Parathyroid adenoma (tissue), 2 donors: ENCODE data around the gene STAU1.
A peak's percentile ranks its signal among the peaks of the same experiment; 100 is the strongest.

Experiments used
- H2AFZ ChIP-seq: fragments of 300-600 bp; sonication (generic); one replicate; pipeline ENCODE4 v1.7.0; 2017; ENCODE audit warnings: antibody characterized with exemption, mild to moderate bottlenecking
- H3K27ac ChIP-seq: fragments of 300-600 bp; sonication (generic); one replicate; pipeline ENCODE4 v1.7.0; 2017
- H3K27me3 ChIP-seq: fragments of 300-600 bp; sonication (generic); one replicate; pipeline ENCODE4 v1.7.0; 2017; ENCODE audit warnings: low read length; ENCODE audit not compliant: control insufficient read depth, insufficient read depth
- H3K36me3 ChIP-seq: fragments of 300-600 bp; sonication (generic); one replicate; pipeline ENCODE4 v1.7.0; 2017; ENCODE audit warnings: low read length; ENCODE audit not compliant: control insufficient read depth, insufficient read depth
- H3K4me1 ChIP-seq: fragments of 300-600 bp; sonication (generic); one replicate; pipeline ENCODE4 v1.7.0; 2017; ENCODE audit warnings: control low read depth
- H3K4me2 ChIP-seq: fragments of 300-600 bp; sonication (generic); one replicate; pipeline ENCODE4 v1.7.0; 2017; ENCODE audit warnings: low read length
- H3K4me3 ChIP-seq: fragments of 300-600 bp; sonication (generic); one replicate; pipeline ENCODE4 v1.7.0; 2017; ENCODE audit warnings: low read depth, low read length
- H3K79me2 ChIP-seq: fragments of 300-600 bp; sonication (generic); one replicate; pipeline ENCODE4 v1.7.0; 2017; ENCODE audit warnings: control low read depth
- H3K9ac ChIP-seq: fragments of 300-600 bp; sonication (generic); one replicate; pipeline ENCODE4 v1.7.0; 2017; ENCODE audit warnings: mild to moderate bottlenecking
- H3K9me3 ChIP-seq: fragments of 300-600 bp; sonication (generic); one replicate; pipeline ENCODE4 v1.7.0; 2017; ENCODE audit warnings: low read length; ENCODE audit not compliant: control insufficient read depth
- TF ChIP-seq, protein P1 (sequence below): fragments of 300-600 bp; sonication (generic); IDR thresholded peaks from one replicate; pipeline ENCODE4 v1.7.0; 2017; ENCODE audit warnings: antibody characterized with exemption, mild to moderate bottlenecking
- donor health status: primary hyperparathyroidism.

STAU1 gene

DNA sequence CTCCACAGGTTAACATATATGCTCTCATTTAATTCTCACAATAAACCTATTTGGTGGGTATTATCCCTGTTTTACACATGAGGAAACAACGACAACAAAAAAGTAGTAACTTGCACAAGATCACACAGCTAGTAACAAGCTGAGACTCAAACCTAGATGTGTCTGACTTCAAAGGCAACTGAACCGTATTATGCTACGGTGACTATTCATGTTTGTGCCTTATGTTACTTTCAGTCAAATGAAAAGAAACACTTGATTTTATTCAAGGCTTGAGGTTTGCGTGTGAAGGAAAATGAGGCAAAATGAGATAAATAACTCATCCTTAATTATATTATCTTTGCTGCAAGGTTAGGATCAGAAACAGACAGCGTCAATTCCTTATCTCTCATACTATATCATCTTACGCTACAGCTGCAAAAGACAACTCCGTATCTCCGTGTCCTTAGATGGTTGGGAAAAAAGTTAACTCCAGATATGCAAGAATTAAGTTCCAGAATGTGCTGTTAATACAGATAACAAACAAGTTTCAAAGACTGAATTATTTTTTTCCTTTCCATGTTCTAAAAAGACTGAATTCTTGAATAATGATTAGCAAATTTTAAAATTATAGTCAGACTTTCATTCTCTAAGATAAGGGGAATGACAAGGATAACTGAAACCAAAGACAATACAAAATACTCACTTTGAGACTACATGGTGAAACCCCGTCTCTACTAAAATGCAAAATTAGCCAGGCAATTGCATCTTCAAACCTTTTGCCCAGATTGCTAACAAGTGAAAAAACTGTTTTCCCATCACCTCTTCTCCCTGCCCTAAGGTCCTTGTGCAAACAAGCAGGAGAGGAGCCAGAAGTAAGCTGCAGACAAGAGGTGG lies 27.8 kb downstream of the STAU1 start:
- Histone ChIP-seq H3K4me2 (peak overlapping the region; percentile 31), H3K79me2 (peaks cover 33% of the 10 kb centered on the region), H3K4me3 (peak overlapping the region; percentile 22), H3K27ac (peak overlapping the region; percentile 0), H3K4me1 (peaks cover 5% of the 10 kb centered on the region), H3K36me3 (no peaks in the 10 kb centered on the region), H3K9ac (no peak overlapping the region), H3K9me3 (no peaks in the 10 kb centered on the region), H2AFZ (no peak overlapping the region), H3K27me3 (no peaks in the 10 kb centered on the region)
- TF ChIP-seq, protein P1, sequence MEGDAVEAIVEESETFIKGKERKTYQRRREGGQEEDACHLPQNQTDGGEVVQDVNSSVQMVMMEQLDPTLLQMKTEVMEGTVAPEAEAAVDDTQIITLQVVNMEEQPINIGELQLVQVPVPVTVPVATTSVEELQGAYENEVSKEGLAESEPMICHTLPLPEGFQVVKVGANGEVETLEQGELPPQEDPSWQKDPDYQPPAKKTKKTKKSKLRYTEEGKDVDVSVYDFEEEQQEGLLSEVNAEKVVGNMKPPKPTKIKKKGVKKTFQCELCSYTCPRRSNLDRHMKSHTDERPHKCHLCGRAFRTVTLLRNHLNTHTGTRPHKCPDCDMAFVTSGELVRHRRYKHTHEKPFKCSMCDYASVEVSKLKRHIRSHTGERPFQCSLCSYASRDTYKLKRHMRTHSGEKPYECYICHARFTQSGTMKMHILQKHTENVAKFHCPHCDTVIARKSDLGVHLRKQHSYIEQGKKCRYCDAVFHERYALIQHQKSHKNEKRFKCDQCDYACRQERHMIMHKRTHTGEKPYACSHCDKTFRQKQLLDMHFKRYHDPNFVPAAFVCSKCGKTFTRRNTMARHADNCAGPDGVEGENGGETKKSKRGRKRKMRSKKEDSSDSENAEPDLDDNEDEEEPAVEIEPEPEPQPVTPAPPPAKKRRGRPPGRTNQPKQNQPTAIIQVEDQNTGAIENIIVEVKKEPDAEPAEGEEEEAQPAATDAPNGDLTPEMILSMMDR: no peak

- peaks cover 5% of the 10 kb centered on the region for H3K4me1 ChIP-seq
- no peak overlapping the region for H3K9ac ChIP-seq
- H3K4me3 ChIP-seq: no peak overlapping the region
- no peak overlapping the region for H3K27ac ChIP-seq
- TF ChIP-seq, protein P1: no peak
- H3K36me3 ChIP-seq: no peaks in the 10 kb centered on the region
- H2AFZ ChIP-seq: no peak overlapping the region
- H3K79me2 ChIP-seq: peaks cover 31% of the 10 kb centered on the region
- no peaks in the 10 kb centered on the region for H3K9me3 ChIP-seq
- H3K4me2 ChIP-seq: no peak overlapping the region
- H3K27me3 ChIP-seq: no peaks in the 10 kb centered on the region
Measured at GRCh38 chr20:49157146-49157545, 31.0 kb downstream of the STAU1 start.

DNA sequence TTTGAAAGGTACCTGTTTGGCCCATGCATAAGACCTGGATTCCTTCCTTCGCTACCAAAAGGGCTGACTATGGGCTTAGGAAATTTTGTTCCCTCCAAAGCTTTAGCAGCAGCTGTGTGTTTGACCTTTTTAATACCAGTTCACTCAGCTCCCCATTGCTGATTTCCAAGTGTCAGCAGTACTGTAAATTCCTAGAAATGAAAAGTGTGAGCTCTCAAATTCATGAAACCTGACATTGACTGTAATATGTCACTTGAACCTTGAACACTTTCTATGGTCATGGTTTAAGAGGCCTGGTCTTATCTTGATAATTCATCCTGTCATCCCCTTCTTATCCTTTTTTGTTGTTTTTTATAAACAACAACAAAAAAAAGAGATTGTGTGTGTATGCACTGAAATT lies 31.7 kb downstream of the STAU1 start:
- Histone ChIP-seq H3K9ac (no peak overlapping the region), H2AFZ (no peak overlapping the region)

DNA sequence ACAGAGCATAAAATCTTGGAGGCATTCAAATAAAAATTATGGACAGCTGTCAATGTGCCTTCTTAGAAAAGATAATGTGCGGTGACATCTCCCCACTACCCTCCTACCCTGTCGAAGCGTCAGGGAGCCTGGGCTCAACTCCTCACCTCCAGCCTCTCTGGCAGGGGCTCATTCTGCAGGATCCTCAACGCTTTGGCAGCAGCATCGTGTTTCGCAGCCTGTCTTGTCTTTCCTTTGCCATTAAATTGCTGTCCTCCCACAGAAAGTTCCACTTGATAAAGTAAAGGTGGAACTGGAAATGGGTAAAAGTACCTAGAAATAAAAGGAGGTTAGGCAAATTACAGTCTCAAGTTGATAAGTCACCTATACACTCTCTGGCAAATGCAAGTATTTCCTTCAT lies 36.7 kb downstream of the STAU1 start:
- Histone ChIP-seq H3K36me3 (no peaks in the 10 kb centered on the region), H3K4me3 (no peak overlapping the region), H3K4me1 (peaks cover 27% of the 10 kb centered on the region), H3K9me3 (no peaks in the 10 kb centered on the region), H2AFZ (no peak overlapping the region), H3K27me3 (no peaks in the 10 kb centered on the region), H3K79me2 (peaks cover 10% of the 10 kb centered on the region), H3K9ac (no peak overlapping the region), H3K4me2 (peak overlapping the region; percentile 0), H3K27ac (no peak overlapping the region)
- TF ChIP-seq, protein P1: no peak

More for the DNA sequence above, 31.7 kb downstream of the STAU1 start:
- Histone ChIP-seq H3K4me3 (no peak overlapping the region), H3K9me3 (no peaks in the 10 kb centered on the region), H3K36me3 (no peaks in the 10 kb centered on the region), H3K27ac (no peak overlapping the region), H3K4me2 (peak overlapping the region; percentile 3), H3K27me3 (no peaks in the 10 kb centered on the region), H3K79me2 (peaks cover 30% of the 10 kb centered on the region), H3K4me1 (peaks cover 5% of the 10 kb centered on the region)
- TF ChIP-seq, protein P1: no peak
